HepG2 (cell line): ENCODE data around the gene ARHGAP26. TPM values are rescaled to one million over a fixed set of nuclear protein-coding genes. Genes with fewer than 3 reads are reported as not detected.
A peak's percentile ranks its signal among the peaks of the same experiment; 100 is the strongest.

Experiments
- ATAC-seq: fragments of 200-7000 bp; cut with Tn5 transposase; 3 replicates; pipeline ENCODE4 v1.9.1; 2020; ENCODE audit warnings: mild to moderate bottlenecking, moderate library complexity
- BruUV-seq: library from RNA; stranded (reverse); fragments of 400-500 nt; replicated peaks from 2 replicates; lab custom pipeline; 2021; lab: Mats Ljungman, UMichigan
- CTCF ChIA-PET: fragments of 300-600 bp; formaldehyde crosslinking; extraction: SDS; loops from one replicate; lab custom pipeline; 2021; ENCODE audit warnings: low total read pairs, inconsistent platforms, low intra/inter-chr PET ratio; lab: Yijun Ruan, JAX
- POLR2A ChIA-PET: fragments of 350-600 bp; sonication (Branson Sonifier 250); formaldehyde crosslinking; loops from one replicate; lab custom pipeline; 2020; ENCODE audit warnings: antibody characterized with exemption, inconsistent platforms; lab: Yijun Ruan, JAX
- DNase-seq: peaks from one replicate; pipeline ENCODE4 v3.0.0-alpha.2; 2015; ENCODE audit warnings: low spot score
- FAIRE-seq: peaks from 3 replicates; lab custom pipeline; 2011; peaks lifted over from hg19 to GRCh38; lab: Jason Lieb, UNC
- H2AFZ ChIP-seq: one replicate; pipeline ENCODE4 v1.6.1; 2011; ENCODE audit warnings: low read length, inconsistent platforms
- H3K27ac ChIP-seq: fragments of 300-600 bp; 3 replicates; pipeline ENCODE4 v1.8.0; 2011; ENCODE audit warnings: mixed run types, mild to moderate bottlenecking, mixed read lengths, low read length, inconsistent platforms; ENCODE audit not compliant: insufficient read depth; ENCODE audit errors: extremely low read length
- H3K27me3 ChIP-seq, 2 experiments: fragments of 200-600 bp in 1 of 2; 2 replicates in 1 of 2; 3 replicates in 1 of 2; pipeline versions ENCODE4 v1.6.0 to v1.8.0; 2011; ENCODE audit warnings: low read length in 2 of 2, mild to moderate bottlenecking in 2 of 2, moderate library complexity in 2 of 2, inconsistent platforms in 1 of 2; ENCODE audit not compliant: insufficient read depth in 2 of 2, control insufficient read depth in 1 of 2
- H3K36me3 ChIP-seq, 2 experiments: fragments of 200-600 bp in 1 of 2; replicated peaks in 1 of 2; 2 replicates in 1 of 2; 3 replicates in 1 of 2; pipeline versions ENCODE4 v1.5.1 to v1.8.0; 2011; ENCODE audit warnings: low read length in 2 of 2, inconsistent platforms in 1 of 2; ENCODE audit not compliant: insufficient read depth in 2 of 2, control insufficient read depth in 1 of 2
- H3K4me1 ChIP-seq: 2 replicates; pipeline ENCODE4 v1.5.1; 2012; ENCODE audit warnings: low read length, inconsistent platforms; ENCODE audit not compliant: insufficient read depth
- H3K4me2 ChIP-seq: 2 replicates; pipeline ENCODE4 v1.6.0; 2011; ENCODE audit warnings: low read depth, low read length, inconsistent platforms
- H3K4me3 ChIP-seq, 3 experiments: fragments of 200-600 bp in 1 of 3; sonication (generic), shearing (Covaris generic) in 1 of 3; replicated peaks in 1 of 3; 2 replicates each; pipeline ENCODE4 v1.5.1; 2011 to 2016; ENCODE audit warnings: low read length in 3 of 3, inconsistent platforms in 2 of 3, low read depth in 2 of 3, mild to moderate bottlenecking in 2 of 3, control low read depth in 1 of 3, mixed read lengths in 1 of 3; ENCODE audit not compliant: insufficient read depth in 1 of 3
- H3K79me2 ChIP-seq: one replicate; pipeline ENCODE4 v1.6.1; 2011; ENCODE audit warnings: low read length, inconsistent platforms; ENCODE audit not compliant: insufficient read depth
- H3K9ac ChIP-seq: 2 replicates; pipeline ENCODE4 v1.6.0; 2011; ENCODE audit warnings: mild to moderate bottlenecking, low read depth, low read length, inconsistent platforms; ENCODE audit not compliant: insufficient read depth
- H3K9me3 ChIP-seq: 2 replicates; pipeline ENCODE4 v1.5.1; 2012; ENCODE audit warnings: mild to moderate bottlenecking, low read length
- H4K20me1 ChIP-seq: 2 replicates; pipeline ENCODE4 v1.6.0; 2011; ENCODE audit warnings: inconsistent platforms, mild to moderate bottlenecking, low read length, moderate library complexity; ENCODE audit not compliant: insufficient read depth
- CEBPB ChIP-seq: IDR thresholded peaks from 2 replicates; pipeline ENCODE4 v1.6.1; 2011; ENCODE audit warnings: low read depth, low read length, improper control_type of control experiment, borderline replicate concordance
- FOSL2 ChIP-seq: sonication (generic); formaldehyde crosslinking; IDR thresholded peaks from 2 replicates; pipeline ENCODE4 v1.4.0; 2020; ENCODE audit warnings: missing genetic modification reagents
- FOXC1 ChIP-seq: sonication (generic); formaldehyde crosslinking; IDR thresholded peaks from 2 replicates; pipeline ENCODE4 v1.8.0; 2022; ENCODE audit warnings: mild to moderate bottlenecking, missing genetic modification reagents, borderline replicate concordance
- NCOA5 ChIP-seq: sonication (generic); formaldehyde crosslinking; IDR thresholded peaks from 2 replicates; pipeline ENCODE4 v1.4.0; 2020; ENCODE audit warnings: missing genetic modification reagents
- SNAPC2 ChIP-seq: sonication (generic); formaldehyde crosslinking; IDR thresholded peaks from 2 replicates; pipeline ENCODE4 v1.8.1; 2022; ENCODE audit warnings: mild to moderate bottlenecking, missing genetic modification reagents
- SOX13 ChIP-seq, 3 experiments: fragments of 450-650 bp in 1 of 3; sonication (generic) in 1 of 3; formaldehyde crosslinking in 1 of 3; IDR thresholded peaks in 2 of 3; conservative IDR thresholded peaks in 1 of 3; 2 replicates each; pipeline versions ENCODE4 v1.5.0 to v1.6.1; 2016 to 2020; ENCODE audit warnings: antibody characterized with exemption in 1 of 3, mild to moderate bottlenecking in 1 of 3, missing compliant biosample characterization in 1 of 3, missing genetic modification reagents in 1 of 3, moderate library complexity in 1 of 3
- TARDBP ChIP-seq: sonication (generic); formaldehyde crosslinking; IDR thresholded peaks from 2 replicates; pipeline ENCODE4 v1.8.0; 2022; ENCODE audit warnings: mild to moderate bottlenecking, missing genetic modification reagents
- U2AF1 ChIP-seq: fragments of 200-400 bp; formaldehyde crosslinking; optimal IDR thresholded peaks from 2 replicates; pipeline ENCODE3; 2017; ENCODE audit warnings: mild to moderate bottlenecking, low read depth, low read length
- ZNF644 ChIP-seq: IDR thresholded peaks from 2 replicates; pipeline ENCODE4 v1.6.1; 2016; ENCODE audit warnings: low read depth
- WGBS: methylation state at CpG from one replicate; pipeline ENCODE4 v1.1.6; 2017; ENCODE audit warnings: low lambda C conversion rate; 5-methylcytosine and 5-hydroxymethylcytosine counted together
- in situ Hi-C: cut with HindIII; loops from 2 replicates; pipeline ENCODE4 v1.10.0; 2017; ENCODE audit warnings: low pct_unique_long_range_greater_than_20kb; ENCODE audit not compliant: extremely low pct_ligation_motif_present
- intact Hi-C: fragments of 100-400 bp; cut with micrococcal nuclease; formaldehyde crosslinking; loops from one replicate; pipeline ENCODE4 v1.10.0; 2022; ENCODE audit not compliant: unreplicated experiment
- polyA plus RNA-seq, 8 experiments: library from polyadenylated mRNA; depleted of rRNA in 3 of 8; stranded (reverse) in 7 of 8; unstranded in 1 of 8; fragments of >200 nt; fragmentation: Illumina TruSeq in 4 of 8; extraction: Trizol in 4 of 8; gene quantifications; 2 replicates each; pipeline versions ENCODE4 v1.2.1 to v1.2.3, GENCODE V29; 2011 to 2016; ENCODE audit warnings: low read depth in 4 of 8, missing spikeins in 1 of 8, mixed read lengths in 1 of 8; ENCODE audit not compliant: insufficient read depth in 1 of 8
- total RNA-seq, 5 experiments: library from RNA; depleted of rRNA; stranded (reverse); fragments of >200 nt; fragmentation: Illumina TruSeq; extraction: Trizol; gene quantifications; 2 replicates each; pipeline ENCODE4 v1.2.3, GENCODE V29; 2016; ENCODE audit warnings: low read depth in 1 of 5

The ARHGAP26 gene
- total and polyA plus RNA-seq, 2 of the 13 experiments (the other 11 are each of a cell fraction or from before 2014, with no cell fraction given), result 9.6 to 18.2 TPM

- Histone ChIP-seq H3K4me3 (no peak overlapping the region), H2AFZ (no peak overlapping the region), H3K27ac (peak overlapping the region; percentile 60), H3K36me3 (no peaks in the 10 kb centered on the region; a peak in 1 of 5 replicates), H3K4me2 (no peak overlapping the region), H3K9me3 (peaks cover 12% of the 10 kb centered on the region; the same call in 1 of the 2 replicates), H3K79me2 (no peaks in the 10 kb centered on the region), H3K4me1 (peaks cover 58% of the 10 kb centered on the region), H3K27me3 (no peaks in the 10 kb centered on the region), H3K9ac (no peak overlapping the region; the same call in 1 of the 2 replicates), H4K20me1 (no peaks in the 10 kb centered on the region)
- BruUV-seq, result no TSS peak
- ChIA-PET CTCF (no interaction called here), POLR2A (no interaction called here)
- ATAC-seq (peak; percentile 57), DNase-seq (no peak), FAIRE-seq (no peak)
- intact Hi-C loops (loop anchor here (2.0 kb wide), 1 partner anchor 198 kb away; no protein-coding TSS in a partner anchor), in situ Hi-C loops (no loop called here)
- TF ChIP-seq U2AF1 (no peak), FOSL2 (CRISPR knock-in tag) (peak; percentile 82), ZNF644 (peak; percentile 84), FOXC1 (CRISPR knock-in tag) (no peak), SNAPC2 (no peak), NCOA5 (CRISPR knock-in tag) (no peak), SOX13 (IDR thresholded peaks at IDR 0.05) (no peak), SOX13 (CRISPR knock-in tag; conservative IDR thresholded peaks at IDR 0.05 in 1 of 2, IDR thresholded peaks at IDR 0.05 in 1 of 2) (0 out of 4 replicates have a peak, but pooled peaks of 1 of the 2 experiments have one; percentile 6), CEBPB (peak; percentile 21; the same call in 1 of the 2 replicates), TARDBP (no peak)
- WGBS, result 81% methylated on average over 1 of the region's 1 CpG
Measured at GRCh38 chr5:143200781-143201398, 430.7 kb downstream of the ARHGAP26 start.
